Activated CD4-positive, CD25-positive, alpha-beta regulatory T cell treated with anti-CD3 and anti-CD28 coated beads, Interleukin-2, amount 50 U/mL, for 72 hours (primary cell): ENCODE data around the gene EHD2.
"Not testable (repeated sequence)": the region's sequence is repeated elsewhere in the genome, so short reads cannot be mapped to it uniquely, and the experiment has no call there.

Experiments used
- DNase-seq: peaks from one replicate; pipeline ENCODE4 v3.0.0; 2021

The EHD2 gene, protein sequence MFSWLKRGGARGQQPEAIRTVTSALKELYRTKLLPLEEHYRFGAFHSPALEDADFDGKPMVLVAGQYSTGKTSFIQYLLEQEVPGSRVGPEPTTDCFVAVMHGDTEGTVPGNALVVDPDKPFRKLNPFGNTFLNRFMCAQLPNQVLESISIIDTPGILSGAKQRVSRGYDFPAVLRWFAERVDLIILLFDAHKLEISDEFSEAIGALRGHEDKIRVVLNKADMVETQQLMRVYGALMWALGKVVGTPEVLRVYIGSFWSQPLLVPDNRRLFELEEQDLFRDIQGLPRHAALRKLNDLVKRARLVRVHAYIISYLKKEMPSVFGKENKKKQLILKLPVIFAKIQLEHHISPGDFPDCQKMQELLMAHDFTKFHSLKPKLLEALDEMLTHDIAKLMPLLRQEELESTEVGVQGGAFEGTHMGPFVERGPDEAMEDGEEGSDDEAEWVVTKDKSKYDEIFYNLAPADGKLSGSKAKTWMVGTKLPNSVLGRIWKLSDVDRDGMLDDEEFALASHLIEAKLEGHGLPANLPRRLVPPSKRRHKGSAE

DNA sequence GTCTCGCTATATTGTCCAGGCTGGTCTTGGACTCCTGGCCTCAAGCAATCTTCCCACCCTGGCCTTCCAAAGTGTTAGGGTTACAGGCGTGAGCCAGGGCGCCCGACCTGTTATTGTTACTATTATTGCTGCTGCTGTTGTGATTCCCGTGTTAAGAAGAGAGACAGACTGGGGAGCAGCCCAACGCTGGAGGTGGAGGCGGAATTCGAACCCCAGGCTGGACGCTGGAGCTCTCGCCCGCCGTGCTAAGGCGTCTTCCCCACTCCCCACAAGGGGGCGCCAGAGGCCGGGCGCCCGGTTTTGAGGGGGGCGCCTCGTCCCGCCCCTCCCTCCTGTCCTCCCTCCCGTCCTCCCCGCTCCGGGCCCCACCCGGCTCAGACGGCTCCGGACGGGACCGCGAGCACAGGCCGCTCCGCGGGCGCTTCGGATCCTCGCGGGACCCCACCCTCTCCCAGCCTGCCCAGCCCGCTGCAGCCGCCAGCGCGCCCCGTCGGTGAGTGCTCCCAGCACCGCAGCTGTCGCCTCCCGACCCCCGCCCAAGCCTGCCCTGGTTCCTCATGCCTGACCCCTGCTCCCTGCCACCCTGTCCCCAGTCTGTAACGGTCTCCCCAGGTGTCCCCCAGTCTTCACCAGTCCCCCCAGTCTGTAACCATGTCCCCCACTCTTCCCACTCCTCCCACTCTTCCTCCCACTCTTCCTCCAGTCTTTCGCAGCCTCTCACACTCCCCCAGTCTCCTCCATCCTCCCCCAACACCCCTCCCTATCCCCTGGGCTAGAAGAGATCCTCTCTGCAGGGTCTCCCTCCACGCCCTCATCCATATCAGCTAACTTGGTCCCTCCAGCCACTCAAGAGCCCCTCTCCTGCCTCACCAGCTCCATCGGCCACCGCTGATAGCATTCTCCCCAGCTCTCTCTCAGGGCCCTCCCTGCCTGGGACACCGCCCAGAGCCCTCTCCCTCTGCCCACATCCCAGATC, at the start of gene EHD2:
Gene EHD2 (plus strand): TSS at position 377 of the 976 bp plus-strand sequence. CDS start 3,191 bp downstream, outside the sequence.
- DNase-seq: peak; percentile 59

DNA sequence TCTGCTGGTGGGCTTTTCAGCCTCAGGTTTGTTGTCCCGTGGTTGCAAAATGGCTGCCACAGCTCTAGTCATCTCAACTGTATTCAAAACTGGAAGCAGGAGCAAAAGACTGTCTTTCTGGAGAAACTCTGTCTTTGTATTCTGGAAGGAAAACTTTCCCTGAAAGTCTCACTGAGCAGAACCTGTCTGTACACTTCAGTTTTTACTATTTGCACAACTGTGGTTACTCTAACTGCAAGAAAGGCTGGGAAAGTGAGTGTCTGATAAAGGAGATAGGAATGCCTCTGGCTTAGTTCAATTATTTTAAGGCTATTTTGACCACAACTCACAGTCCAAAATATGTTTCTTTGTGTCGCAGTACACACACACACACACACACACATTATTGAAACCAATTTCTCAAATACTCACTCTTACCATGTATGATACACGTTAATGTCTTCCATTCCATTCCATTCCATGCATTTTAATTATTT, 49.7 kb upstream of the EHD2 start:
- DNase-seq: no peak

DNA sequence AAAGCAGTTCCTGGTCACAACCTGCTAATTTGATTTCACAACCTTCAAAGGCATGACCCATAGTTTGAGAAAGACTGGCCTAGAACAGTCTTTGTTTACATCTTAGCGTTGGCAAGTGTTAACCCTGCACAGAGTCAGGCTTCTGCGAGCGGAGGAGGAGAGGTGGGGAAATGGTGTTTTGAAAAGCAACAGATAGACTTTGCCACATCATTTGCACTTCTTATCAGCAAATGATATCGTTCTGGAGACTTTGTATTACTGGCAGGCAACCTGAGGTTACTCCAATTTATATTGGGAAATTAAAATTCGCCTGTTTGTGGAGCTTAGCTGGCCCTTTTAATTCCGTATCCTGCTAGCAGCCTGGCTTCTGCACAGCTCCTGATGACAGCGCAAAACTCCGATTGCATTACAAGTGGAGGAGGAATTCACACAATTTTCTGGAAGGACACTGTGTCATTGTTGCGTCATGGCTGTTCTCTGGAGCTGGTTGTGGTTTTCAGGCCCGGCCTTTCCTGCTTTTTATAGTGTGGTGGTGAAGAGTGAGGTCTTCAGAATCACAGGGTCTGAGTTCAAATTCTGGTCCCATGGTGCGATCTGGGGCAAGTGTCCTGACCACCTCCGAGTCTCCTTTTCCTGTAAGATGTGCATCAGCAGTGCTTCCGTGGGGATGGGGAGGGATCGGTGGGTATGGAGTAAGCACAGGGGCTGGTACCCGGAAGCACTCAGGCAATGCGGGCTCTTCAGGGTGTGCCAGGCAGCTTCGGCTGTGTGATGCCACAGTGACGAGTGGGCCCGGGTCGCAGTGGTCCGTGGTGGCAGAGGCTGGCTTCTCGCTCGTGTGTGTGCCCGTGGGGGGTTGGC, 49.1 kb upstream of the EHD2 start:
- no peak for DNase-seq

DNA sequence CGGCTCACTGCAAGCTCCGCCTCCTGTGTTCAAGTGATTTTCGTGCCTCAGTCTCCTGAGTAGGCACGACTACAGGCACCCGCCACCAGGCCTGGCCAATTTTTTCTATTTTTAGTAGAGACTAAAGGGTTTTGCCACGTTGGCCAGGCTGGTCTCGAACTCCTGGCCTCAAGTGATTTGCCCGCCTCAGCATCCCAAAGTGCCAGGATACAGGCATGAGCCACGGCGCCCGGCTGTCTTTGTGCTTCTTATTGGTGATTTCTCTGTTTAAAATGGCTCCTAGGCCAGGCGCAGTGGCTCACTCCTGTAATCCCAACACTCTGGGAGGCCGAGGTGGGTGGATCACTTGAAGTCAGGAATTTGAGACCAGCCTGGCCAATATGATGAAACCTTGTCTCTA, 44.7 kb upstream of the EHD2 start:
- DNase-seq: not testable (repeated sequence)

DNA sequence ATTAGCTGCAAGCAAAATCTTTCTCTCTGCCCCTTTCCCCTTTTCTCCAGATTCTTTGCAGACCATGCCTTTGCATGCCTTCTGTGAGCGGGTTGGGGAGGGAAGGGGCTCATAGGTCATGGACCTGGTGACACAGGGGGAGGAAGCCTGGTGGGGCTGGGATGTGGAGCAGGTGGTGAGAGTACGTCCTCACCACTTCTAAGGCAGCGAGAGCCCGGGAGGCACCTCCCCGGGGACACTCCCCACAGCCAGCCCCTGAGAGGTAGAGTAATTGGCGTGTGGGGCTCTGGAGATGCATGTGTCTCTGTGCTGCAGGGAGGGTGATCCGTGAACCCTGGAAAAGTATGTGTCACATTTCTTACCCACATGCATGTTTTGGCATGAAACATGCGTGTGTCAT, 42.5 kb upstream of the EHD2 start:
- no peak for DNase-seq

DNA sequence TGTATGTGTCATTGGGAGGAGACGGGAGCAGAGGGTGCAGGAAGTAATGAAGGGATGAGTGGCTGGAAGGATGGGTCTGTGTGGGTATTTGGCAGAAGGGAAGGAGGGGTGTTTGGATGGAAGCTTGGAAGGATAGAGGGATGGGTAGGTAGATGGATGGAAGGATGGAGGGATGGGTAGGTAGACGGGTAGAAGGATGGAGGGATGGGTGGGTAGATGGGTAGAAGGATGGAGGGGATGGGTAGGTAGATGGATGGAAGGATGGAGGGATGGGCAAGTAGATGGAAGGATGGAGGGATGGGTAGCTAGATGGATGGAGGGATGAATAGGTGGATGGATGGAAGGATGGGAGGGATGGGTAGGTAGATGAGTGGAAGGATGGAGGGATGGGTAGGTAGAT, 41.7 kb upstream of the EHD2 start:
- no peak for DNase-seq

DNA sequence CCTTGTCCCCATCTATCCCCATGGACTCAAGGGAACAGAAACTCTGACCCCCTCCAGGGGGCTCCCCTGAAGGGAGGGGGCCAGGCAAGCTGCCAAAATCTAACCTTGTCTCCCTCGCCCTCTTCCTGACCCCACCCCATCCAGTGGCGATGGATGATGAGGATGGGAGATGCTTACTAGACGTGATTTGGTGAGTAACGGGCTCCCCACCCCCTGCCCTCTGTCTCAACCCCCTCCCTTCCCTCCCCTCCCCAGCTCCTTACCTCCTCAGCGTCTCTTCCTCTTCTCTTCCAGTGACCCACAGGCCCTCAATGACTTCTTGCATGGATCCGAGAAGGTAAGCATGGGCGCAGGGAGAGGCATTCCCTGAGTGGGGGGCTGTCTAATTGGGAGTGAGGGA, 39.8 kb upstream of the EHD2 start:
- no peak for DNase-seq

DNA sequence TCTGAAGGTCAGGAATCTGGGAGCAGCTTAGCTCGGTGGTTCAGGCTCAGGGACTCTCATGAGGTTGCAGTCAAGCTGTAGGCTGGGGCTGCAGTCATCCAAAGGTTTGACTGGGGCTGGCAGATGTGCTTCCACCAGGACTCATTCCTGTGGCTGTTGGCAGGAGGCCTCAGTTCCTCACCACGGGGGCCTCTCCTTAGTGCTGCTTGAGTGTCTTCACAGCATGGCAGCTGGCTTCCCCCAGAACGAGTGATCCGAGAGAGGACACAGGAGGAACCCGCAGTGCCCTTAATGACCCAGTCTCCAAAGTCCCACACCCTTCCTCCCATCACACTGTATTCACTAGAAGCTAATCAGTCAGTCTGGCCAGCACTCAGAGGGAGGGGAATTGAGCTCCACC, 38.7 kb upstream of the EHD2 start:
- DNase-seq: no peak

DNA sequence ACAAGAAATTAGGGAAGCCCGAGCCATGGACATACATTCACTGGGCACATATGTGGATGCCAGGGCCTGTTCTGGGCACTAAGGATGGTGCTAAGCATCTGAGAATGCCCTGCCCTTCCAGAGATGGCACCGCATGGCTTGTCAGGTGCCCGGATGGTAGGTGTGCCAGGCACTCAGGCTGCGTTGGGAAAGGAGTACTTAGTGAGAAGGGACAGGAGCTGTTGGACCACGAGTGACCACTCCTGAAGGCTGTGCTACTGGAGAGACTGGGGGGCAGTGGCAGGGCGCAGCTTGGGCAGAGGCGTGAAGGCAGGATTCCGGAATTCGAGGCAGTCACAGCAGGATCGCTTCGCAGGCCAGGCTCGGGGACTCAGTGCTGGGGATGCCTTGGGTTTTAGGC, 38.0 kb upstream of the EHD2 start:
- DNase-seq: no peak

DNA sequence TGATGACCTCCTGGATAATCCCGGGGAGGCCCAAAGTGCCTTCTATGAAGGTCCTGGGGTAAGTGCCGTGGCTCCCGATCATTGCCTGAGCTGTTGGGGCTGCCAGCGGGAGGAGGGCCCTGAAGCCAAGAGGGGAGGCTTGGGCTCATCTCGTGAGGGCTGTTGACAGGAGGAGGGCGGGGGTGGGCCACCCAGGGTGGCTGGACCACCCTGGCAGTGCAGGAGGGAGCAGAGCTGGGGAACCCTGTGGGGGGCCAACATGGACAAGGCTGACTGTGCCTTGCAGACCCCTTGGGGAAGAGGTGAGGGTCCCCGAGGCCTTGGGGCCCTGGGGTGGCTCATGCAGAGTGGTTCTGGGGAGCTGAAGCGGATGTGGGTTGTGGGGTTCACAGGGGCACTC, 37.4 kb upstream of the EHD2 start:
- DNase-seq: no peak

DNA sequence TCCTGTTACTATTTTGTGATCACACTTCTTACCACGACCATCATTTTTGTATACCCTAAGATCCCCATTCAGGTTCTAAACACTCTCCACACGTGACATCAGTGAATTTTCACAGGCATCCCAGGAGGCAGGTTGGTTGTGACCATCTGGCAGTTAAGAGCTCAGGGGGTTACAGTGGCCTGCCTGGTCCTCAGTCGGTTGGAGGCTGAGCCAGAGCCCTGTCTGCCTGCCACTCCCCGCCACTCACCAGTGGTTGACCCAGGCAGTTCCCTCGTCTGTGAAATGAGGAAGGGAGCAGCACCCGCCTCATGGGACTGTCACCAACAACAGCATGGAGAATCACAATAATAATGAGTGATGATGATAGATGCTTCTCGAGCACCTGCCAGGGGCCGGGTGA, 36.4 kb upstream of the EHD2 start:
- DNase-seq: no peak

DNA sequence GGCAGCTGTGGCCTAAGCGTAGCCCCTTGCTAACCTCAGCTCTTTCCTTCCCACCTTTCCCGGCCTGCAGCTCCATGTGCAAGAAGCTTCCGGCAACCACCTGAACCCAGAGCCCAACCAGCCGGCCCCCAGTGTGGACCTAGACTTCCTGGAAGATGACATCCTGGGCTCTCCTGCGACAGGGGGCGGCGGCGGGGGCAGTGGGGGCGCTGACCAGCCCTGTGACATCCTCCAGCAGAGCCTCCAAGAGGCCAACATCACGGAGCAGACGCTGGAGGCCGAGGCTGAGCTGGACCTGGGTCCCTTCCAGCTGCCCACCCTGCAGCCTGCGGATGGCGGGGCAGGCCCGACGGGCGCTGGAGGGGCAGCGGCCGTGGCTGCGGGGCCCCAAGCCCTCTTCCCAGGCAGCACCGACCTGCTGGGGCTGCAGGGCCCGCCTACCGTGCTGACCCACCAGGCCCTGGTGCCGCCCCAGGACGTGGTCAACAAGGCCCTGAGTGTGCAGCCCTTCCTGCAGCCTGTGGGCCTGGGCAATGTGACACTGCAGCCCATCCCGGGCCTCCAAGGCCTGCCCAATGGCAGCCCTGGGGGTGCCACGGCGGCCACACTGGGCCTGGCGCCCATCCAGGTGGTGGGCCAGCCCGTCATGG, 33.8 kb upstream of the EHD2 start:
- DNase-seq: no peak

DNA sequence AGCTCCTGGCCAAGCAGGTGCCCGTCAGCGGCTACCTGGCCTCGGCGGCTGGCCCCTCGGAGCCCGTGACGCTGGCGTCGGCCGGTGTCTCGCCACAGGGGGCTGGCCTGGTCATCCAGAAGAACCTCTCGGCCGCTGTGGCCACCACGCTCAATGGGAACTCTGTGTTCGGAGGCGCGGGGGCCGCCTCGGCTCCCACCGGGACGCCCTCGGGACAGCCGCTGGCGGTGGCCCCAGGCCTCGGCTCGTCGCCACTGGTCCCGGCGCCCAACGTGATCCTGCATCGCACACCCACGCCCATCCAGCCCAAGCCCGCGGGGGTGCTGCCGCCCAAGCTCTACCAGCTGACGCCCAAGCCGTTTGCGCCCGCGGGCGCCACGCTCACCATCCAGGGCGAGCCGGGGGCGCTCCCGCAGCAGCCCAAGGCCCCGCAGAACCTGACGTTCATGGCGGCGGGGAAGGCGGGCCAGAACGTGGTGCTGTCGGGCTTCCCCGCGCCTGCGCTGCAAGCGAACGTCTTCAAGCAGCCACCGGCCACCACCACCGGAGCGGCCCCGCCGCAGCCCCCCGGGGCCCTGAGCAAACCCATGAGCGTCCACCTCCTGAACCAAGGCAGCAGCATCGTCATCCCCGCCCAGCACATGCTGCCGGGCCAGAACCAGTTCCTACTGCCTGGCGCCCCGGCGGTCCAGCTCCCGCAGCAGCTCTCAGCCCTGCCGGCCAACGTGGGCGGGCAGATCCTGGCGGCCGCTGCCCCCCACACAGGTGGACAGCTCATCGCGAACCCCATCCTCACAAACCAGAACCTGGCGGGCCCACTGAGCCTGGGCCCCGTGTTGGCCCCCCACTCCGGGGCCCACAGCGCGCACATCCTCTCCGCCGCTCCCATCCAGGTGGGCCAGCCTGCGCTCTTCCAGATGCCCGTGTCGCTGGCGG, 33.0 kb upstream of the EHD2 start:
- DNase-seq: no peak

DNA sequence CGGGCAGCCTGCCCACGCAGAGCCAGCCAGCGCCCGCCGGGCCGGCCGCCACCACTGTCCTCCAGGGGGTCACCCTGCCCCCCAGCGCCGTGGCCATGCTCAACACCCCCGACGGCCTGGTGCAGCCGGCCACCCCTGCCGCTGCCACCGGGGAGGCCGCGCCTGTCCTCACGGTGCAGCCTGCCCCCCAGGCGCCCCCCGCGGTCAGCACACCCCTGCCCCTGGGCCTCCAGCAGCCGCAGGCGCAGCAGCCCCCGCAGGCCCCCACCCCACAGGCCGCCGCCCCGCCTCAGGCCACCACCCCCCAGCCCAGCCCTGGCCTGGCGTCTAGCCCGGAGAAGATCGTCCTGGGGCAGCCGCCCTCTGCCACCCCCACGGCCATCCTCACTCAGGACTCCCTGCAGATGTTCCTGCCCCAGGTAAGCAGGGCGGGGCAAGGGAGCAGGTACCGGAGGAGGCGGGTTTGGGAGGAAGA, 32.3 kb upstream of the EHD2 start:
- no peak for DNase-seq

DNA sequence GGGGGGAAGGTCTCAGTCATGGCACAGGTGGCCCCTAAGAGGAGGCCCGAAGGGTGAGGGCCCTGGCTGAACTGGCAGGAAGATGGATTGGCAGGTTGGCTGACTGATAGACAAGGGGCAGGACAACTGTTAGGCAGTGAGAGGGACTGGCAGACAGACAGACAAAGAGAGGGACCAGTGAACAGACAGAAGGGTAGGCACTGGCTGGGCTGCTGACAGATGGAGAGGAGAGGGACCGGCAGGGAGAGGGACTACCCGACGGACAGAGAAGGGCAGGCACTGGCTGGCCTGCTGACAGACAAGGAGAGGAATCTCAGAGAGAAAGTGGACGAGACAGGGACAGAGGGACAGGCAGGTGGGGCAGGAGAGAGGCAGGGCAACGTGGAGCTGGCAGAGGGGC, 31.8 kb upstream of the EHD2 start:
- DNase-seq: no peak

DNA sequence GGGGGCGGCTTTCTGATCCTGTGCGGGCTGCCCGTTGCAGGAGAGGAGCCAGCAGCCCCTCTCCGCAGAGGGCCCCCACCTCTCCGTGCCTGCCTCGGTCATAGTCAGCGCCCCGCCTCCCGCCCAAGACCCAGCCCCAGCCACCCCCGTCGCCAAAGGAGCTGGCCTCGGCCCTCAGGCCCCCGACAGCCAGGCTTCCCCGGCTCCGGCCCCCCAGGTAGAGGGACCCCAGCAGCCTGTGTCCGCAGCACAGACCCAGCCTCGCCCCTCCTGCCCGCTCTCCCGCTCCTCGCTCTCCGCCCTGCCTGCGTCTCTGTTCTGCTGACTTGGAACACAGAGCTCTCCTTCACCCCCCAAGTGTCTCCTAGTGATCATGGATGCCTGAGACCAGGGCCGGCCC, 31.3 kb upstream of the EHD2 start:
- no peak for DNase-seq

DNA sequence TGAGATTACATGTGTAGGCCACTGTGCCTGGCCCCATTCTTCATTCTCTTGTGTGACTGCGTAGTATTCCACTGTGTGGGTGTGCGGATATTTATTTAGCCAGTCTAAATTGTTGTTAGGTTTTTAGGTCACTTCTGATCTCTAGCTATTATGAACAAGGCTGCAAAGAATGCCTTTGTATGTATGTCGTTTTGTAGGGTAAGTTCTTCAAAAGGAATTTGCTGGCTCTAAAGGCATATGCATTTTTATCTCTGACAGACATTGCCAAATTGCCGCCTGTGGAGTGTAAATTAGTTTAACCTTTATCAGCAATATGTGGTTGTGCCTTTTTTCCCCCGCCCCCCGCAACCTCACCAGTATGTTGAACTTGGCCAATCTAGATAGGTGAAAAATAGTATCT, 30.3 kb upstream of the EHD2 start:
- no peak for DNase-seq

DNA sequence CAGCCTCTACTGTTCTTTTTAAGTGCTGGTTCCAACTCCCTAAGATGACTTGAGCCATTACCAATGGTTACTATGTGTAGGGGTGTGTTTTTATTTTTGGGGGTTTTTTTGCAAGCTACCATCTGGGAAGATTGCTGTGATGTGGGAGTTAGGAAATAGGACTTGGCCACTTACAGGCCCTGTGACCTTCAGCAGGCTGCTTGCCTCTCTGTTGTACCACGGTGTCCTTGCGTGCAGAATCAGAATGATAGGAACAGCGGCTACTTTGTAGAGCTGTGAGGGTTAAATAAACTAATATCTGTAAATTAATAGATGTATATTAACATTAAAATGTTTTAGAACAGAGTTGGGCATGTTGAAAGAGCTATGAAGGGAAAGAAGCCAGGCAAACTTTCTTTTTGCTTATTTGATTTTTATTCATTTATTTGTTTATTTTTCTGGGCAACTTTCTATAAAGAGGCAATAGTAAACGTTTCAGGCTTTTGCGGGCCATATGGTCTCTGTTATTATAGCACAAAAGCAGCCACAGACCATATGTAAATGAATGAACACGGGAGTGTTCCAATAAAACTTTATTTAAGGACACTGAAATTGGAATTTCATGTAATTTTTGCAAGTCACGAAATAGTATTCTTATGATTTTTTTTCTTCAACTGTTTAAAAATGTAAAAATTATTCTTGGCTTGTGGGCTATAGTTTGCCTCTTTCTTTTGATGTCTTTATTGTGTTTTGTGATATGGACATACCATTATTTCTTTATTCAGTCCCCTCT, 26.4 kb upstream of the EHD2 start:
- no peak for DNase-seq

DNA sequence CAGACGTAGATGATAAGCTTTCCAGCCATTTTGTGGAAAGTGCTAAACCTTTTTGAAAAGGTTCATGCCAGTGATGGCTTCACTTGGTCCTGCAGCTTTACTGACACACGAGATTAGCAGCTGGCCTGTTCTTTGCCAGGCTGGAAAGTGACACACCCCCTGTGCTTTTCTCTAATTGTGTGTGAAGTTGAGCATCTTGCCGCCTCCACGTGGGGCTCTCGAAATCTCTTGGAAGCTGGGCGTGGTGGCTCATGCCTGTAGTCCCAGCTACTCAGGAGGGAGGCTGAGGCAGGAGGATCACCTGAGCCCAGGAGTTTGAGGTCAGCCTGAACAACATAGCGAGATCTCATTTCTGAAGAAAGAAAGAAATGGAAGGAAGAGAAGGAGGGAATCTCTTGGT, 25.3 kb upstream of the EHD2 start:
- DNase-seq: no peak

DNA sequence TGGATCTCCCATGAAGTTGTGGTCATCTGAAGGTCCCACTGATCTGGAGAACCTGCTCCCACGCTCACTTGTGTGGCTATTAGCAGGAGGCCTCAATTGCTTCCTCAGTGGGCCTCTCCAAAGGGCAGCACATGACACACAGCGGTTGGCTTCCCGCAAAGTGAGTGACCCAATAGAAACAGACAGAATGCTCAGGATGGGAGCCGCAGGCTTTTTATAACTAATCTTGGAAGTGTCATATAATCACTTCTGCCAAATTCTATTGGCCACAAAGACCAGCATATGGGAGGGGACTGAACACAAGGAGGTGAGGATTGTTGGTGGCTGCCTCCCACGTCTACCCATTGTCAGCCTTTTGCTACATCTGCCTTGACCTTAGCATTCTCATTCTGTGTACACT, 22.1 kb upstream of the EHD2 start:
- no peak for DNase-seq
